Uterine smooth muscle cell (primary cell): ENCODE results near the gene AARS2. TPM values are rescaled to one million over a fixed set of nuclear protein-coding genes. Genes with fewer than 3 reads are reported as not detected.

Experiments used
- total RNA-seq: library from RNA; depleted of rRNA; stranded (reverse); fragments of >200 nt; gene quantifications from 2 replicates; pipeline ENCODE4 v1.2.3, GENCODE V29; 2014

The AARS2 gene
- 25.7 and 31.5 TPM in 2 replicates for total RNA-seq

GRCh38 chr6:44312901-44313788, at the start of gene AARS2:
Gene AARS2 (minus strand): TSS chr6:44313347. CDS start chr6:44313323, 24 bp downstream.

GRCh38 chr6:44342489-44342888, 29.3 kb upstream of the AARS2 start, which contains the start of gene SPATS1:
Gene SPATS1 (plus strand): TSS chr6:44342650. CDS start chr6:44343096, 446 bp downstream.

DNA sequence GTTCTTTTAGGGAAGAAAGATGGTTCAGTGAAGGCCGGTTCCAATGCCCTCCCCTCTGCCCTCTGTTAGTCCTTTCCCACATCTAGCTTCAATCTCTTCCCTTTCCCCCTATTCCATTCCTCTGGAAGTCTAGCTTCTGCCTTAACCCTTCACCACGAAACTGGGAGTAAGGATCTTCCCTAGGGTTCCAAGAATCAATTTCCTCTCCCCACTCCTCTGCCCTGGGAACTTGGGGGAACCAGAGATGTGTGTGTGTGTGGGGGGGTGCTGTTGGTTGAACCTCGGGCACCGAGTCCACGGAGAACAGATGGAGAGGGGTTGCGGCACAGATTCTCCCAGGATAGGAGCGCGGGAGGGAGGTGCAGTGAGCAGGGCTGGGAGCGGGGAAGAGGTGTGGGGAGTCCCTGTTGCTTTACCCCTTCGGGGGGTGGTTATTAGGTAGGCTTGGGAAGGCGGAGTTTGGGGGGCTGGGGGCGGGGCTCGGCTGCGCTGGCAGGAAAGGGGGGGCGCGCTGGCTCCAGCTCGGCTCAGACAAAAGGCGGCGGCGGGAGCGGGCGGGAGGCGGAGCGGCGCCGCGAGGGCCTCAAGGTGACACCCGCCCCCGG, 43.1 kb downstream of the AARS2 start, which contains the start of gene TMEM151B:
TMEM151B (plus strand) TSS at position 530 of the 605 bp plus-strand sequence. CDS start 293 bp downstream, outside the sequence.

GRCh38 chr6:44265007-44265721, 48.0 kb downstream of the AARS2 start, which contains the start of gene NFKBIE:
Gene NFKBIE (minus strand): TSS chr6:44265551. CDS start chr6:44265346, 205 bp downstream.

GRCh38 chr6:44257025-44257752, 56.0 kb downstream of the AARS2 start, which contains the start of gene SLC35B2:
Gene SLC35B2 (minus strand): TSS chr6:44257528. CDS start chr6:44257410, 118 bp downstream.

Other genes starting within 250 kb of the AARS2 start
- gene MRPL14, start 185.9 kb downstream of the AARS2 start, total RNA-seq: 67.4 and 97.3 TPM in 2 replicates
- gene TMEM63B, start 185.8 kb downstream of the AARS2 start, total RNA-seq: 25.3 and 32.9 TPM in 2 replicates
- not detected in 2 replicates for gene CAPN11, start 154.5 kb downstream of the AARS2 start, total RNA-seq
- gene MYMX, start 96.4 kb downstream of the AARS2 start, total RNA-seq: not detected in 2 replicates
- gene SLC29A1, start 89.8 kb downstream of the AARS2 start, total RNA-seq: 11.4 and 15.1 TPM in 2 replicates
- 642 and 947 TPM in 2 replicates for gene HSP90AB1, start 66.2 kb downstream of the AARS2 start, total RNA-seq
- 94.2 and 107 TPM in 2 replicates for gene SLC35B2, start 55.8 kb downstream of the AARS2 start, total RNA-seq
- 5.2 and 7.5 TPM in 2 replicates for gene NFKBIE, start 47.8 kb downstream of the AARS2 start, total RNA-seq
- gene TMEM151B, start 42.9 kb downstream of the AARS2 start, total RNA-seq: under 0.01 TPM in 1 of 2 replicates, not detected in the other
- gene SPATS1, start 29.3 kb upstream of the AARS2 start, total RNA-seq: not detected in 2 replicates
- 25.7 and 32.3 TPM in 2 replicates for gene CDC5L, start 74.4 kb upstream of the AARS2 start, total RNA-seq